ENCODE results near the gene GNB1L.

Gene GNB1L

GRCh38 chr22:19740586-19740985 lies 114.1 kb downstream of the GNB1L start:
- no peak for DNase-seq

- no peak for DNase-seq
These were observed 114.7 kb downstream of the GNB1L start for GRCh38 chr22:19739911-19740449.

GRCh38 chr22:19739448-19739895 lies 115.2 kb downstream of the GNB1L start:
- no peak for DNase-seq

GRCh38 chr22:19738664-19739447 lies 115.8 kb downstream of the GNB1L start:
- DNase-seq = no peak

- DNase-seq = no peak
These were observed 116.6 kb downstream of the GNB1L start for GRCh38 chr22:19737846-19738663.

GRCh38 chr22:19735665-19736510 lies 118.8 kb downstream of the GNB1L start:
- no peak for DNase-seq

GRCh38 chr22:19734837-19735382 lies 119.8 kb downstream of the GNB1L start:
- no peak for DNase-seq

GRCh38 chr22:19734163-19734562 lies 120.5 kb downstream of the GNB1L start:
- no peak for DNase-seq

- DNase-seq = no peak
These were observed 120.9 kb downstream of the GNB1L start for GRCh38 chr22:19733755-19734154.

Data from nucleus accumbens (tissue), 56 donors.